GM21390 (cell line): ENCODE measurements around the gene PSMD11.
"Not testable (repeated sequence)": the region's sequence is repeated elsewhere in the genome, so short reads cannot be mapped to it uniquely, and the experiment has no call there.

Experiments used
- ATAC-seq: cut with Tn5 transposase; IDR thresholded peaks from one replicate; pipeline ENCODE4 v1.9.1; 2021; ENCODE audit not compliant: unreplicated experiment

PSMD11 gene

DNA sequence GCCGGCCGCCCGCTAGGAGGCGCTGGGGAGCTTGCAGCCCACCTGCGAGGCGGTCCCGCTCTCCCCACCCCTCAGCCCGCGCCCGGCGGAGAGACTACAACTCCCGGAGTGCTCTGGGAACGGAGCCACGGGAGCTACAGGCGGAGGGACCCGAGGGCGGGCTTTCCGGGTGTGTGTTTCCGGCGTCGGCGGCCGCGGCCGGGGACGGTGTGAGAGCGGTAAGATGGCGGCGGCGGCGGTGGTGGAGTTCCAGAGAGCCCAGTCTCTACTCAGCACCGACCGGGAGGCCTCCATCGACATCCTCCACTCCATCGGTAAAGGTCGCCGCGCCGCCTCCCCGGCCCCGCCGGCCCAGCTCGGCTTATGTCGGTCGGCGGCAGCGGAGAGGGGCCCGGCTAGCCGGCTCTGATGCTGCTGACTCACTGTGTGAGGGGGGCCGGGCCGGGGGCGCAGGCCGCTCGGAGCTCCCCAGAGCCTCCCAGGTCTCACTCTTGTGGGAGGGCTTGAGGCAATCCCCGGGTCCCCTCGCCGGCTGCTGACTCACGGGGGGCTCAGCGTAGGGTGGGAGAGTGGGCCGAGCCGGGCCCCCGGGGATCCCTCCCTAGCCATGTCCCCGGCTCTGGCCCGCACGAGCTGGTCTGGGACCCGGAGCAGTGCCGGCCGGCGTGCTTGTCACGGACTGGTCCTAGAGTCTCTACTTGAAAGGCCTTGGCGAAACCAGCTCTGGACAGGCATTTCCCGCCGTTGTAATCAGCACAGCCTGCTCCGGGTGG lies at the start of gene PSMD11:
Gene PSMD11 (plus strand): TSS at position 210 of the 773 bp plus-strand sequence. CDS start 14 bp downstream, at position 224.
- ATAC-seq = peak; percentile 89

- no peak for ATAC-seq
Observed at GRCh38 chr17:32396343-32396742, 48.0 kb upstream of the PSMD11 start.

- ATAC-seq = no peak
Observed at GRCh38 chr17:32398946-32399345, 45.4 kb upstream of the PSMD11 start.

GRCh38 chr17:32410085-32410484 lies 34.2 kb upstream of the PSMD11 start:
- ATAC-seq = not testable (repeated sequence)

GRCh38 chr17:32426894-32427293 lies 17.4 kb upstream of the PSMD11 start:
- ATAC-seq = no peak

GRCh38 chr17:32429598-32429997 lies 14.7 kb upstream of the PSMD11 start:
- no peak for ATAC-seq

DNA sequence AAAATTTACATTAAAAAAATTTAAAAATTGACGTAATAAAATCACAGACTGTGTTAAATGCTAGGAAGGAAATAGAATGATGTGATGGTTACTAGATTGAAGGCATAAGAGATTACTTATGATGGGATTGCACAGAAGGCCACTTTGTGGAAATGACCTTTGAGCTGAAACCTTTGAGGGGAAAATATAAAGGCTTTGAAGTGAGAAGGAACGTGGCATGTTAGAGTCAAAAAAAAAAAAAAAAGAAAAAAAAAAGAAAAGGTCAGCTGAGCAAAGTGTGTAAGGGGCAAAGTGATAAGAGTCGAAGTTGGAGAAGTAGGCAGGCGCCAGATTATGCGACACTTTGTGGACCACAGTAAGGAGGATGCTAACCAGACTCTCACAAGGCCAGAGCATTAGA lies 3.6 kb upstream of the PSMD11 start:
- no peak for ATAC-seq

- ATAC-seq = no peak
Observed at GRCh38 chr17:32441886-32442285, 2.4 kb upstream of the PSMD11 start.

DNA sequence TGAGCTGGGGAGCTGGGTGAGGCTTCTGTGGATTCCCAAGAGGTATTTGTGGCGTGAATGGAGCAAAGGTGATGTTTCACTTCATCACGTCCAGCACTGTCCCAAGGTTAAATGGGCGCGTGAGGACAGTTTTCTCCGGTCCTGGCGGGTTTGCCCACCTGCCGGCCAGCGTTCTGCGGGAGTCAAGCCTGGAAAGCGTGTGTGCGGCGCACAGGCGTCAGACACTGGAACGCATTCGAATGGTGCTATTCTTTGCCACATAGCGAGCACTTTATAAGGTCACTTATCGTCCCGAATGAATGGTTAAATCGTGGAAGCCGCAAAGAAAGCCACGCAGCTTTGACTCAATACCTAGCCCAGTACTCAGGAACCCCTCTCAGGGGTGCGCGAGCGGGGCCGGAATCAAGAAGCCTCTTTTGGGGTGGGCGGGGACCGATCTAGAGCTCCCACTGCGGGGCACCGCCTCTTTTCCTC lies 446 bp upstream of the PSMD11 start:
- peak; percentile 7 for ATAC-seq

- ATAC-seq = no peak
Observed at GRCh38 chr17:32445074-32445415, 735 bp downstream of the PSMD11 start.

- no peak for ATAC-seq
Observed at GRCh38 chr17:32445497-32445896, 1.2 kb downstream of the PSMD11 start.

- no peak for ATAC-seq
Observed at GRCh38 chr17:32445971-32446370, 1.7 kb downstream of the PSMD11 start.

DNA sequence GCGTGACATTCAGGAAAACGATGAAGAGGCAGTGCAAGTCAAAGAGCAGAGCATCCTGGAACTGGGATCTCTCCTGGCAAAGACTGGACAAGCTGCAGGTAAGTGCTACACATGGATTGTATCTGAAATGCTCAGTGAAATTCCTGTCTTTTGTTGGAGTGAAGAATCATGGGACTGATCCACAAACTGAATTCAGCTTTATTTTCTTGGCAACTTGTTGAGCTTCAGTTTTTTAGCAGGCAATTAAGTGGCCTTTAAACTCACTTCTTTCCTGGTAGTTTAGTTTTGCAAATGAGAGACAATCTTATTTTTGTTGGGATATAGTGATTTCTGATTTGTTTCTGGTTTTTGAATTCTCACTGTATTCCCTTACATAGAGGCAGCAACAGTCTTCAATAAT lies 2.6 kb downstream of the PSMD11 start:
- ATAC-seq = no peak

- no peak for ATAC-seq
Observed at GRCh38 chr17:32449963-32450362, 5.7 kb downstream of the PSMD11 start.

- ATAC-seq = not testable (repeated sequence)
Observed at GRCh38 chr17:32450379-32450778, 6.1 kb downstream of the PSMD11 start.

DNA sequence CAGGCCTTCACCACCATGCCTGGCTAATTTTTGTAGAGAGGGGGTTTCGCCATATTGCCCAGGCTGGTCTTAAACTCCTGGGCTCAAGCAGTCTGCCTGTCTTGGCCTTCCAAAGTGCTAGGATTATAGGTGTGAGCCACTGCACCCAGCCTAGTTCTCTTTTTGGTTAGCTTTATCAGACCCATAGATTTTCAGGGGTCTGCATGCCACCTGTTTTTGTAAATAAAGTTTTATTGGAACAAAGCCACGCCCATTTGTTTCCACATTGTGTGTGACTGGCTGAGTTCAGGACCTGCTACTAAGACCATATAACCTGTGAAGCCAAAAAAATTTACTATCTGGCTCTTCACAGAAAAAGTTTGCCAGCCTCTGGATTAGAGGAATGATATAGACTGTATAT lies 7.6 kb downstream of the PSMD11 start:
- no peak for ATAC-seq

DNA sequence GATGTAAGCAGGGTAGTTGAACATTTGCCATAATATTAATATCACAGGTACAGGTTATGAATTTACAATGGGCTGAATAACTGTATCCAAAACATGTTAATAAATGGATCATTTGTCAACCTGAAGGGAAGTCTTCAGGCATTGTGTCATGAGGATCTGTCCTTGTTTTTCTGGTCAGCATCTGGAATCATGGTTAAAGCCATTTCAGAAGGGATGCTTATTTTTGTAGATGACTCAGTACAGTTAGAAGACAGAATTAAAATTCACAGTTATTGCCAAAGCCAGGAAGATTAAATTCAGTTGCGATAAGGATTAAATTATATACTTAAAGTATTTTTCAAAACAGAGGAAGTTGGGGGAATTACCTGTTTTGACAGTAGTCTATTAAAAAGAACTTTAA lies 8.0 kb downstream of the PSMD11 start:
- ATAC-seq = no peak

GRCh38 chr17:32453370-32453769 lies 9.1 kb downstream of the PSMD11 start:
- ATAC-seq = no peak

- ATAC-seq = no peak
Observed at GRCh38 chr17:32458371-32458770, 14.1 kb downstream of the PSMD11 start.

- no peak for ATAC-seq
Observed at GRCh38 chr17:32460054-32460453, 15.7 kb downstream of the PSMD11 start.

DNA sequence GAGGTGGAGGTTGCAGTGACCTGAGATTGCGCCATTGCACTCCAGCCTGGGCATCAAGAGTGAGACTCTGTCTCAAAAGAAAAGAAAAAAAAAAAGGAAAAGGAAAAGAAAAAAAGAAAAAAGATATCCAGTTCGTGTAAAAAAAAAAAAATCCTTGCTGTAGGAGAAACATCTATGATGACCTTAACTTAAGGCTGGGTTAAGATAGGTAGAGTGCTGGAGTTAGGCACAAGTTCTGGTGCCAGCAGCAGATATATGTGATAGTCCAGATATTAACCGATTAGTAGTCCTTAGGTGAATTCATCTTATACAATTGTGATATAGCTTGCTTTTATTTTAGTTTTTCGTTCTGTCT lies 17.2 kb downstream of the PSMD11 start:
- ATAC-seq = no peak

- no peak for ATAC-seq
Observed at GRCh38 chr17:32461853-32462617, 17.7 kb downstream of the PSMD11 start.
